Hindlimb muscle (tissue), 1 donor: ENCODE data around the gene VAV1. TPM values are rescaled to one million over a fixed set of nuclear protein-coding genes. Genes with fewer than 3 reads are reported as not detected.
"Not testable (repeated sequence)": the region's sequence is repeated elsewhere in the genome, so short reads cannot be mapped to it uniquely, and the experiment has no call there.

Source experiments
- DNase-seq: peaks from one replicate; pipeline ENCODE4 v3.0.0-alpha.2; 2013
- polyA plus RNA-seq: library from polyadenylated mRNA; unstranded; fragments of 120-200 nt; gene quantifications from one replicate; pipeline ENCODE4 v1.2.1, GENCODE V29; 2013; ENCODE audit not compliant: insufficient read length

The VAV1 gene
- polyA plus RNA-seq, 1 donor: 3.1 TPM

- no peak for DNase-seq
Measured at GRCh38 chr19:6852001-6852400, 79.5 kb downstream of the VAV1 start.

GRCh38 chr19:6853868-6854267, 81.4 kb downstream of the VAV1 start:
- no peak for DNase-seq

- no peak for DNase-seq
Measured at GRCh38 chr19:6854758-6855157, 82.2 kb downstream of the VAV1 start.

GRCh38 chr19:6856749-6857372, 84.4 kb downstream of the VAV1 start:
- DNase-seq: no peak

GRCh38 chr19:6861683-6862286, 89.3 kb downstream of the VAV1 start:
- DNase-seq: no peak

- DNase-seq: peak; percentile 62
Measured at GRCh38 chr19:6862673-6863078, 90.2 kb downstream of the VAV1 start.

- DNase-seq: no peak
Measured at GRCh38 chr19:6864325-6864940, 91.9 kb downstream of the VAV1 start.

GRCh38 chr19:6865849-6866248, 93.3 kb downstream of the VAV1 start:
- DNase-seq: no peak

GRCh38 chr19:6866741-6867151, 94.2 kb downstream of the VAV1 start:
- DNase-seq: no peak

- DNase-seq: no peak
Measured at GRCh38 chr19:6868351-6868750, 95.8 kb downstream of the VAV1 start.

- not testable (repeated sequence) for DNase-seq
Measured at GRCh38 chr19:6869151-6869882, 96.8 kb downstream of the VAV1 start.

- DNase-seq: no peak
Measured at GRCh38 chr19:6873708-6874431, 101.4 kb downstream of the VAV1 start.

- DNase-seq: no peak
Measured at GRCh38 chr19:6875218-6875617, 102.7 kb downstream of the VAV1 start.

- no peak for DNase-seq
Measured at GRCh38 chr19:6876748-6877147, 104.2 kb downstream of the VAV1 start.

GRCh38 chr19:6877766-6878165, 105.3 kb downstream of the VAV1 start:
- no peak for DNase-seq

GRCh38 chr19:6886277-6886897, 113.9 kb downstream of the VAV1 start:
- no peak for DNase-seq

- no peak for DNase-seq
Measured at GRCh38 chr19:6887316-6887715, 114.8 kb downstream of the VAV1 start, which contains the start of gene ADGRE1. Gene ADGRE1, plus strand, starts transcription at chr19:6887579. Its CDS starts 30 bp downstream, at chr19:6887609.

GRCh38 chr19:6888967-6889366, 116.5 kb downstream of the VAV1 start:
- DNase-seq: no peak

GRCh38 chr19:6890401-6890913, 117.9 kb downstream of the VAV1 start:
- DNase-seq: no peak

GRCh38 chr19:6890938-6891337, 118.4 kb downstream of the VAV1 start:
- no peak for DNase-seq

GRCh38 chr19:6891761-6892385, 119.4 kb downstream of the VAV1 start:
- DNase-seq: no peak
